RWPE1 (cell line): Measurements from ENCODE around the gene BNIP5.
"Not testable (repeated sequence)": the region's sequence is repeated elsewhere in the genome, so short reads cannot be mapped to it uniquely, and the experiment has no call there.

Experiments used
- CTCF ChIA-PET: fragments of 350-600 bp; sonication (Branson Sonifier 250); formaldehyde crosslinking; extraction: SDS; loops from one replicate; lab custom pipeline; 2021; lab: Yijun Ruan, JAX
- POLR2A ChIA-PET: fragments of 400-600 bp; formaldehyde crosslinking; extraction: SDS; loops from one replicate; lab custom pipeline; 2020; ENCODE audit warnings: antibody characterized with exemption; ENCODE audit not compliant: low non-redundant PET; lab: Yijun Ruan, JAX
- DNase-seq: peaks from one replicate; pipeline ENCODE4 v3.0.0; 2012; ENCODE audit warnings: low spot score
- H3K27ac ChIP-seq: fragments of 450-650 bp; 2 replicates; pipeline ENCODE4 v1.5.1; 2017
- CTCF ChIP-seq: fragments of 450-650 bp; conservative IDR thresholded peaks from 2 replicates; pipeline ENCODE4 v1.5.1; 2017; ENCODE audit warnings: low read depth, mild to moderate bottlenecking

BNIP5 gene

GRCh38 chr6:36368921-36369865, 32.5 kb upstream of the BNIP5 start:
- no peak for TF ChIP-seq CTCF
- ChIA-PET POLR2A (no interaction called here), CTCF (interaction anchor here (1.6 kb wide), 1 partner anchor 9 kb away, joined by 5 read pairs; no protein-coding TSS in a partner anchor)
- DNase-seq = no peak
- H3K27ac ChIP-seq = no peak overlapping the region

- DNase-seq = no peak
- no peak overlapping the region for H3K27ac ChIP-seq
- ChIA-PET POLR2A (no interaction called here), CTCF (interaction anchor here (1.0 to 1.6 kb wide), 2 partner anchors 8 to 27 kb away, joined by 4 to 5 read pairs; no protein-coding TSS in a partner anchor)
- no peak for TF ChIP-seq CTCF
These were observed 31.7 kb upstream of the BNIP5 start for GRCh38 chr6:36368421-36368820.

- no peak for DNase-seq
- TF ChIP-seq CTCF = no peak
- CTCF ChIA-PET = interaction anchor here (1.0 kb wide), 1 partner anchor 27 kb away, joined by 4 read pairs; no protein-coding TSS in a partner anchor
- POLR2A ChIA-PET = no interaction called here
- no peak overlapping the region for H3K27ac ChIP-seq
These were observed 31.1 kb upstream of the BNIP5 start for GRCh38 chr6:36367743-36368142.

- DNase-seq = no peak
- H3K27ac ChIP-seq = no peak overlapping the region
- POLR2A ChIA-PET = no interaction called here
- CTCF ChIA-PET = interaction anchor here (1.6 kb wide), 1 partner anchor 13 kb away, joined by 3 read pairs; no protein-coding TSS in a partner anchor
- no peak for TF ChIP-seq CTCF
These were observed 28.2 kb upstream of the BNIP5 start for GRCh38 chr6:36364669-36365479.

- POLR2A ChIA-PET, H3K27ac ChIP-seq, DNase-seq: not testable (repeated sequence)
- CTCF ChIA-PET = interaction anchor here (1.6 kb wide), 1 partner anchor 12 kb away, joined by 3 read pairs; no protein-coding TSS in a partner anchor
These were observed 27.5 kb upstream of the BNIP5 start for GRCh38 chr6:36364061-36364635.

GRCh38 chr6:36363371-36363752, 26.7 kb upstream of the BNIP5 start:
- CTCF ChIA-PET, POLR2A ChIA-PET, DNase-seq, H3K27ac ChIP-seq: not testable (repeated sequence)
